Ishikawa (cell line): ENCODE measurements around the gene DDX42.
A peak's percentile ranks its signal among the peaks of the same experiment; 100 is the strongest.

ENCODE experiments used
- CEBPB ChIP-seq: IDR thresholded peaks from 2 replicates; pipeline ENCODE4 v1.6.1; 2012
- CREB1 ChIP-seq: IDR thresholded peaks from 2 replicates; pipeline ENCODE4 v1.6.1; 2012; ENCODE audit warnings: low read depth
- EGR1 ChIP-seq: IDR thresholded peaks from 2 replicates; pipeline ENCODE4 v1.6.1; 2012
- EP300 ChIP-seq: IDR thresholded peaks from 2 replicates; pipeline ENCODE4 v1.6.1; 2012; ENCODE audit warnings: borderline replicate concordance
- FOXM1 ChIP-seq: IDR thresholded peaks from 2 replicates; pipeline ENCODE4 v1.6.1; 2012; ENCODE audit warnings: low read depth, borderline replicate concordance
- NFIC ChIP-seq: IDR thresholded peaks from 2 replicates; pipeline ENCODE4 v1.6.1; 2012
- RAD21 ChIP-seq: IDR thresholded peaks from 2 replicates; pipeline ENCODE4 v1.6.1; 2012; ENCODE audit warnings: low read depth
- TAF1 ChIP-seq: IDR thresholded peaks from 2 replicates; pipeline ENCODE4 v1.6.1; 2012; ENCODE audit warnings: low read depth, mild to moderate bottlenecking
- TCF12 ChIP-seq: IDR thresholded peaks from 2 replicates; pipeline ENCODE4 v1.6.1; 2012; ENCODE audit warnings: low read depth
- TEAD4 ChIP-seq: IDR thresholded peaks from 2 replicates; pipeline ENCODE4 v1.6.1; 2012
- YY1 ChIP-seq: IDR thresholded peaks from 2 replicates; pipeline ENCODE4 v1.6.1; 2012; ENCODE audit warnings: low read depth
- ZBTB7A ChIP-seq: IDR thresholded peaks from 2 replicates; pipeline ENCODE4 v1.6.1; 2012; ENCODE audit warnings: low read depth
- TF ChIP-seq, protein P1 (sequence below): IDR thresholded peaks from 2 replicates; pipeline ENCODE4 v1.6.1; 2012
- TF ChIP-seq, protein P2 (sequence below): IDR thresholded peaks from 2 replicates; pipeline ENCODE4 v1.6.1; 2012; ENCODE audit warnings: low read depth, mild to moderate bottlenecking
- TF ChIP-seq, protein P3 (sequence below): IDR thresholded peaks from 2 replicates; pipeline ENCODE4 v1.6.1; 2012

DDX42 gene, protein sequence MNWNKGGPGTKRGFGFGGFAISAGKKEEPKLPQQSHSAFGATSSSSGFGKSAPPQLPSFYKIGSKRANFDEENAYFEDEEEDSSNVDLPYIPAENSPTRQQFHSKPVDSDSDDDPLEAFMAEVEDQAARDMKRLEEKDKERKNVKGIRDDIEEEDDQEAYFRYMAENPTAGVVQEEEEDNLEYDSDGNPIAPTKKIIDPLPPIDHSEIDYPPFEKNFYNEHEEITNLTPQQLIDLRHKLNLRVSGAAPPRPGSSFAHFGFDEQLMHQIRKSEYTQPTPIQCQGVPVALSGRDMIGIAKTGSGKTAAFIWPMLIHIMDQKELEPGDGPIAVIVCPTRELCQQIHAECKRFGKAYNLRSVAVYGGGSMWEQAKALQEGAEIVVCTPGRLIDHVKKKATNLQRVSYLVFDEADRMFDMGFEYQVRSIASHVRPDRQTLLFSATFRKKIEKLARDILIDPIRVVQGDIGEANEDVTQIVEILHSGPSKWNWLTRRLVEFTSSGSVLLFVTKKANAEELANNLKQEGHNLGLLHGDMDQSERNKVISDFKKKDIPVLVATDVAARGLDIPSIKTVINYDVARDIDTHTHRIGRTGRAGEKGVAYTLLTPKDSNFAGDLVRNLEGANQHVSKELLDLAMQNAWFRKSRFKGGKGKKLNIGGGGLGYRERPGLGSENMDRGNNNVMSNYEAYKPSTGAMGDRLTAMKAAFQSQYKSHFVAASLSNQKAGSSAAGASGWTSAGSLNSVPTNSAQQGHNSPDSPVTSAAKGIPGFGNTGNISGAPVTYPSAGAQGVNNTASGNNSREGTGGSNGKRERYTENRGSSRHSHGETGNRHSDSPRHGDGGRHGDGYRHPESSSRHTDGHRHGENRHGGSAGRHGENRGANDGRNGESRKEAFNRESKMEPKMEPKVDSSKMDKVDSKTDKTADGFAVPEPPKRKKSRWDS

DNA sequence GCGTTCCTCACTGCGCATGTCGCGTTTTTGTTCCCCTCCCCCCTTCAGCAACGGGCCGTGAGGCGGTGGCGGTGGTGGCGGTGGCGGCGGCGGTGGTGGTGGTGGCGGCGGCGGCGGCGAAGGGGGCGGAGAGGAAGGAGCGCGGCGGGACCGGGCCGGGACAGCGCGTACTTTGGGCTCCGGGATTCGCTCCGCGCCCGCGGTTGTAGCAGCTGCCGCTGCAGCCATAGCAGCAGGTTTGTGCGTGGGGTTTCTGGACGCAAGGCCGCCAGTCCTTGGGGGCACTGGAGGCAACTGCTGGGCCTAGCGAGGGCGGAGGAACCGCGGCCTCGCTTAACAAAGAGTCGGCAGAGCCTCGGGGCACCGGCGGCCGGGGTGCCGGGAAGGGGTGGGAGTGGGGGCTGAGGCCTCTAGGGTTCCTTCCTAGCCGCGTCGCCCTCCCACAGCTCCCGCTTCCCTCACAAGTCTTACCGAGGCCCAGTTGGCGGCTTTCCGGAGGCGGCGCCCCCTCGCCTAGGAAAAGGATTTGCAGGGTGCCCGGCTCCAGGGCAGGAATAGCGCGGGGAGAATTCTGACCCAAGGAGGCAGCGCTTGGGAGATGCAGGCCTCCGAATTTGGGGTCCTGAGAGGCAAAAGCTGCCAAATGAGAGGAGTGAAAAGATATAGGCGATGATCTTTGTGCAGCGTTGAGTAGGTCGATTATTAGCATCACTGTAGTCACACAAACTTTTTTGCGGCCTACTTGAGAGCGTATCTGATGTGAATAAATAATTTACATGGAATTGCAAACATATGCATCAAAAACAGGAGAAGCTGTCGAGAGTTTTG lies at the start of gene DDX42:
TSS of gene DDX42 (plus strand) at position 30 of the 828 bp plus-strand sequence. CDS start 12,880 bp downstream, outside the sequence.
- TF ChIP-seq EP300 (no peak), TEAD4 (0 out of 2 replicates have a peak, but pooled peaks have one; percentile 1)

DNA sequence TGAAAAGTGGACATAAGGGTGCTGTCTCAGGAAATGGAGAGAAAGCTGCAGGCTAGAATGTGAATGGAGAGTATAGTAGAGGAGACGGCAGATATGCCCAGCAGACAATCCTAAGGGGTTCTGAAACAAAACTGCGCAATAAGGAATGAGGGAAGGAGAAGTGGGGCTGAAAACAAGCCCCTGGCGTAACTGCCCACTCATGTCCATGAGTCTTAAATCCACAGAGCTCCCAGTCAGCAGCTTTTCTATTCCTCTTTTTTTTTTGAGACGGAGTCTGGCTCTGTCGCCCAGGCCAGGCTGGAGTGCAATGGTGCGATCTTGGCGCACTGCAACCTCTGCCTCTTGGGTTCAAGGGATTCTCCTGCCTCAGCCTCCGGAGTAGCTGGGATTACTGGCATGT lies 38.3 kb upstream of the DDX42 start:
- TF ChIP-seq EGR1 (no peak), TEAD4 (no peak), CEBPB (no peak), YY1 (no peak), RAD21 (no peak), EP300 (no peak), TCF12 (no peak), ZBTB7A (no peak), CREB1 (no peak), FOXM1 (no peak), TAF1 (no peak), NFIC (no peak)
- TF ChIP-seq, protein P1, sequence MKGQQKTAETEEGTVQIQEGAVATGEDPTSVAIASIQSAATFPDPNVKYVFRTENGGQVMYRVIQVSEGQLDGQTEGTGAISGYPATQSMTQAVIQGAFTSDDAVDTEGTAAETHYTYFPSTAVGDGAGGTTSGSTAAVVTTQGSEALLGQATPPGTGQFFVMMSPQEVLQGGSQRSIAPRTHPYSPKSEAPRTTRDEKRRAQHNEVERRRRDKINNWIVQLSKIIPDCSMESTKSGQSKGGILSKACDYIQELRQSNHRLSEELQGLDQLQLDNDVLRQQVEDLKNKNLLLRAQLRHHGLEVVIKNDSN, result no peak
- TF ChIP-seq, protein P2, sequence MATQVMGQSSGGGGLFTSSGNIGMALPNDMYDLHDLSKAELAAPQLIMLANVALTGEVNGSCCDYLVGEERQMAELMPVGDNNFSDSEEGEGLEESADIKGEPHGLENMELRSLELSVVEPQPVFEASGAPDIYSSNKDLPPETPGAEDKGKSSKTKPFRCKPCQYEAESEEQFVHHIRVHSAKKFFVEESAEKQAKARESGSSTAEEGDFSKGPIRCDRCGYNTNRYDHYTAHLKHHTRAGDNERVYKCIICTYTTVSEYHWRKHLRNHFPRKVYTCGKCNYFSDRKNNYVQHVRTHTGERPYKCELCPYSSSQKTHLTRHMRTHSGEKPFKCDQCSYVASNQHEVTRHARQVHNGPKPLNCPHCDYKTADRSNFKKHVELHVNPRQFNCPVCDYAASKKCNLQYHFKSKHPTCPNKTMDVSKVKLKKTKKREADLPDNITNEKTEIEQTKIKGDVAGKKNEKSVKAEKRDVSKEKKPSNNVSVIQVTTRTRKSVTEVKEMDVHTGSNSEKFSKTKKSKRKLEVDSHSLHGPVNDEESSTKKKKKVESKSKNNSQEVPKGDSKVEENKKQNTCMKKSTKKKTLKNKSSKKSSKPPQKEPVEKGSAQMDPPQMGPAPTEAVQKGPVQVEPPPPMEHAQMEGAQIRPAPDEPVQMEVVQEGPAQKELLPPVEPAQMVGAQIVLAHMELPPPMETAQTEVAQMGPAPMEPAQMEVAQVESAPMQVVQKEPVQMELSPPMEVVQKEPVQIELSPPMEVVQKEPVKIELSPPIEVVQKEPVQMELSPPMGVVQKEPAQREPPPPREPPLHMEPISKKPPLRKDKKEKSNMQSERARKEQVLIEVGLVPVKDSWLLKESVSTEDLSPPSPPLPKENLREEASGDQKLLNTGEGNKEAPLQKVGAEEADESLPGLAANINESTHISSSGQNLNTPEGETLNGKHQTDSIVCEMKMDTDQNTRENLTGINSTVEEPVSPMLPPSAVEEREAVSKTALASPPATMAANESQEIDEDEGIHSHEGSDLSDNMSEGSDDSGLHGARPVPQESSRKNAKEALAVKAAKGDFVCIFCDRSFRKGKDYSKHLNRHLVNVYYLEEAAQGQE, result no peak
- TF ChIP-seq, protein P3, sequence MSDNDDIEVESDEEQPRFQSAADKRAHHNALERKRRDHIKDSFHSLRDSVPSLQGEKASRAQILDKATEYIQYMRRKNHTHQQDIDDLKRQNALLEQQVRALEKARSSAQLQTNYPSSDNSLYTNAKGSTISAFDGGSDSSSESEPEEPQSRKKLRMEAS, result no peak

DNA sequence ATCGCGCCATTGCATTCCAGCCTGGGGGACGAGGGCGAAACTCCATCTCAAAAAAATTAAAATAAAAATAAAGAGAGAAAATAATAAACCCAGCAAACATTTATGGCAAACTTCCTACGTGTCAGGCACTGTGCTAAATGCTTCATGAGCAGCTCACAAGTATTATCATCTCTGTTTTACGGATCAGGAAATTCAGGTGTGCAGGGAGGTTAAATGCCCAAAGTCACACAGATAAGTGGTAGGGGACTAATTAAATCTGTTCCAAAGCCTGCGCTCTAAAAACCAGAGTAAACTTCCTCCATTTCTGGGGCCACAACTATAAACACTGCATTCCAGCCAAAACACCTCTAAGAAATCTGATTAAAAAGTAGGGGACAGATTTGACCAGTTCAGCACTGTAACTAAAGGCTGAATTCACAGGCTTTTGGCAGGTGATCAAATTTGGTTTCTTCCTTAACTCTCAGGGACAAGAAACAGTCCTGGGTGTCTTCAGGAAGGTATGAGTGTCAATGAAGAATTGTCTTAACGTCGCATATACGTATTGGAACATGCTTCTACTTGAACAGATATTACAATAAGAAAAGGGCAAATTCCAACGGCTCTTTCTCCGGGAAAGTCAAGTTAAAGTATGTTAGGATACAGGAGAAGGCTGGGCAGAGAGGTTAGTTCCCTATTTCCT lies 33.4 kb upstream of the DDX42 start:
- no peak for TF ChIP-seq TEAD4
- no peak for TF ChIP-seq CREB1
- TF ChIP-seq EP300, result no peak
- no peak for TF ChIP-seq EGR1
- TF ChIP-seq, protein P2, result no peak
- TF ChIP-seq, protein P1, result no peak
- no peak for TF ChIP-seq CEBPB
- no peak for TF ChIP-seq FOXM1
- no peak for TF ChIP-seq NFIC
- TF ChIP-seq YY1, result no peak
- TF ChIP-seq TCF12, result no peak
- no peak for TF ChIP-seq TAF1
- TF ChIP-seq, protein P3, result no peak
- no peak for TF ChIP-seq RAD21
- no peak for TF ChIP-seq ZBTB7A

DNA sequence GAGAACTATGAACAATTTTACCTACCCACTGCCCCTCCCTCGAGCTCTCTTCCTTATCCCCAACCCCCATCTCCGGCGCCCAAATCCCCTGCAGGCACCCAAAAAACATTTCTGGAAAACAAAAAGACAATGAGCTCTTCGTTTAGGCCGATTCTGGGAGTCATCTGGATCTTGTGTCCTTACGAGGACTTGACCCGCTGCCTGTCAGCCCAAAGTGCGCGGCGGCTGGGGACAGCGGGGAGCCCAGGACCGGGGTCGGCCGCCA lies 32.9 kb upstream of the DDX42 start:
- no peak for TF ChIP-seq ZBTB7A
- no peak for TF ChIP-seq EGR1
- TF ChIP-seq, protein P3, result no peak
- TF ChIP-seq FOXM1, result no peak
- TF ChIP-seq NFIC, result no peak
- TF ChIP-seq, protein P2, result no peak
- no peak for TF ChIP-seq EP300
- TF ChIP-seq TCF12, result no peak
- TF ChIP-seq TEAD4, result no peak
- TF ChIP-seq CREB1, result no peak
- no peak for TF ChIP-seq YY1
- TF ChIP-seq TAF1, result no peak
- no peak for TF ChIP-seq CEBPB
- no peak for TF ChIP-seq RAD21
- TF ChIP-seq, protein P1, result no peak
